Right cardiac atrium (tissue), 5 donors: ENCODE measurements around the gene ZMYND15. TPM values are rescaled to one million over a fixed set of nuclear protein-coding genes. Genes with fewer than 3 reads are reported as not detected.

Source experiments
- ATAC-seq, 2 donors: fragments of 200-7000 bp; cut with Tn5 transposase; one replicate each; pipeline versions ENCODE4 v1.8.0 to v1.9.1; 2020; ENCODE audit warnings: moderate library complexity in 2 of 2, mild to moderate bottlenecking in 1 of 2
- DNase-seq, 3 donors: peaks; one replicate each; pipeline ENCODE4 v3.0.0-alpha.2; 2020
- H3K27ac ChIP-seq: one replicate; pipeline ENCODE4 v1.5.1; 2013; ENCODE audit warnings: mild to moderate bottlenecking, low read length, control low read depth, moderate library complexity
- H3K27me3 ChIP-seq: one replicate; pipeline ENCODE4 v1.6.1; 2013; ENCODE audit not compliant: control insufficient read depth, insufficient read depth
- H3K4me1 ChIP-seq: one replicate; pipeline ENCODE4 v1.6.1; 2013; ENCODE audit warnings: low read length; ENCODE audit not compliant: control insufficient read depth, insufficient read depth
- H3K4me3 ChIP-seq: one replicate; pipeline ENCODE4 v1.5.1; 2013; ENCODE audit warnings: low read length, control low read depth
- H3K9me3 ChIP-seq: one replicate; pipeline ENCODE4 v1.6.1; 2013; ENCODE audit warnings: low read length; ENCODE audit not compliant: control insufficient read depth
- whole genome bisulfite sequencing: extraction: QIAGEN DNeasy Blood & Tissue Kit; methylation state at CpG from one replicate; pipeline ENCODE4 v1.1.7; 2013; 5-methylcytosine and 5-hydroxymethylcytosine counted together
- intact Hi-C, 4 donors: fragments of 100-400 bp; cut with DNase I; formaldehyde crosslinking; loops; one replicate each; pipeline versions ENCODE4 v1.11.0 to v1.14.0; 2022 to 2023
- polyA plus RNA-seq: library from polyadenylated mRNA; stranded (reverse); fragments of 200-250 nt; gene quantifications from one replicate; pipeline ENCODE4 v1.2.3, GENCODE V29; 2013
- total RNA-seq, 4 donors: library from RNA; stranded (reverse); fragmentation: NEBNext Ultra II Directional; extraction: Animal tissue kit (Norgen Biotek cat#: 25700); gene quantifications; one replicate each; pipeline ENCODE4 v1.2.1, GENCODE V29; 2021
- donor health status: healthy with polysubstance abuse.
- donor health status: DM: no; HTN: yes; CAD: no.
- donor health status: DM: no; HTN: no; CAD: no.
- donor health status: DM: no; HTN: yes; CAD: no; lungs with severe emphysema.
- donor health status: DM: yes; HTN: yes; CAD: no.

ZMYND15 gene
- total and polyA plus RNA-seq, 5 donors = 0.20 to 0.53 (median 0.26) TPM

GRCh38 chr17:4733073-4733531 lies 6.5 kb upstream of the ZMYND15 start:
- H3K9me3 ChIP-seq = no peaks in the 10 kb centered on the region
- intact Hi-C loops = loop anchor here in 2 of 4 donors (5.0 to 10.0 kb wide), 2 partner anchors 154 to 162 kb away; partner anchors contain the start of gene C17orf107 (in 1 of the 2)
- no peak overlapping the region for H3K4me3 ChIP-seq
- peak in 2 of 3 donors; percentile 65 to 69 for DNase-seq
- no peak for ATAC-seq
- no peaks in the 10 kb centered on the region for H3K27me3 ChIP-seq
- H3K4me1 ChIP-seq = no peaks in the 10 kb centered on the region
- H3K27ac ChIP-seq = no peak overlapping the region
- WGBS = 79% methylated on average over 6 of the region's 6 CpGs

GRCh38 chr17:4734857-4735475 lies 4.7 kb upstream of the ZMYND15 start:
- WGBS = 85% methylated on average over 8 of the region's 8 CpGs
- no peaks in the 10 kb centered on the region for H3K27me3 ChIP-seq
- ATAC-seq = no peak
- no peak overlapping the region for H3K27ac ChIP-seq
- peaks cover 4% of the 10 kb centered on the region for H3K4me1 ChIP-seq
- intact Hi-C loops = loop anchor here in 2 of 4 donors (5.0 to 10.0 kb wide), 2 partner anchors 152 to 160 kb away; partner anchors contain the start of gene C17orf107 (in 1 of the 2)
- DNase-seq = no peak
- H3K4me3 ChIP-seq = no peak overlapping the region
- H3K9me3 ChIP-seq = no peaks in the 10 kb centered on the region

DNA sequence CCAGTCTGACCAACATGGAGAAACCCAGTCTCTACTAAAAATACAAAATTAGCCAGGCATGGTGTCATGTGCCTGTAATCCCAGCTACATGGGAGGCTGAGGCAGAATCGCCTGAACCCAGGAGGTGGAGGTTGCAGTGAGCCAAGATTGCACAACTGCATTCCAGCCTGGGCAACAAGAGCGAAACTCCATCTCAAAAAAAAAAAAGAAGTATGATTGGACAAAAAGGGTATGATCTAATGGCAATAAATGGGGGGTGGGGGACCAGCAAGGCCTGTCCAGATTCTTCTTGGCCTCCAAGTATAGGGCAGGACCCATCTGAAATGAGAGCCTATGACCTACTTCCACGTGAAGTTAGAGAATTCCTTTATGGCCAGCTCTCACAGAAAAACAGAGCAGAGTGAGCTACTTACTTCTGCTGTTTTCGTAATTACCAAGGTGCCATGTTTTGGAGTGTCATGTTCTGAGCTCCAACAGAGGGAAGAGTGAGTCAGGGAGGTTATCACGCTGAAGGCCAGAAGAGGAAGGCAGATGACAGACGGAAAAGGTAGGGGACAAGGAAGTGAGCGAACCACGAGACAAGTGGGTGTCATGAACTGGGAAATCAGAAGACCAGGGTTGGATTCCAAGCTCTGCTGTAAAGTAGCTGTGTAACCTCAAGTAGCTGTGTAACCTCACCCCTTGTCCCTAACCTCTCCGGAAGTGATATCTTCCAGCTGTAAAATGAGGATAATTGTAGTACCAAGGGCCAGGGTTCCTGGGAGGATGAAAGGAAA lies 3.6 kb upstream of the ZMYND15 start:
- DNase-seq = no peak
- Histone ChIP-seq H3K4me3 (no peak overlapping the region), H3K9me3 (no peaks in the 10 kb centered on the region), H3K27ac (no peak overlapping the region), H3K27me3 (no peaks in the 10 kb centered on the region), H3K4me1 (peaks cover 4% of the 10 kb centered on the region)
- no peak for ATAC-seq
- 60% methylated on average over 9 of the region's 9 CpGs for WGBS
- intact Hi-C loops = loop anchor here in 1 of 4 donors (10.0 kb wide), 1 partner anchor 159 kb away; the partner anchor contains the start of gene C17orf107

DNA sequence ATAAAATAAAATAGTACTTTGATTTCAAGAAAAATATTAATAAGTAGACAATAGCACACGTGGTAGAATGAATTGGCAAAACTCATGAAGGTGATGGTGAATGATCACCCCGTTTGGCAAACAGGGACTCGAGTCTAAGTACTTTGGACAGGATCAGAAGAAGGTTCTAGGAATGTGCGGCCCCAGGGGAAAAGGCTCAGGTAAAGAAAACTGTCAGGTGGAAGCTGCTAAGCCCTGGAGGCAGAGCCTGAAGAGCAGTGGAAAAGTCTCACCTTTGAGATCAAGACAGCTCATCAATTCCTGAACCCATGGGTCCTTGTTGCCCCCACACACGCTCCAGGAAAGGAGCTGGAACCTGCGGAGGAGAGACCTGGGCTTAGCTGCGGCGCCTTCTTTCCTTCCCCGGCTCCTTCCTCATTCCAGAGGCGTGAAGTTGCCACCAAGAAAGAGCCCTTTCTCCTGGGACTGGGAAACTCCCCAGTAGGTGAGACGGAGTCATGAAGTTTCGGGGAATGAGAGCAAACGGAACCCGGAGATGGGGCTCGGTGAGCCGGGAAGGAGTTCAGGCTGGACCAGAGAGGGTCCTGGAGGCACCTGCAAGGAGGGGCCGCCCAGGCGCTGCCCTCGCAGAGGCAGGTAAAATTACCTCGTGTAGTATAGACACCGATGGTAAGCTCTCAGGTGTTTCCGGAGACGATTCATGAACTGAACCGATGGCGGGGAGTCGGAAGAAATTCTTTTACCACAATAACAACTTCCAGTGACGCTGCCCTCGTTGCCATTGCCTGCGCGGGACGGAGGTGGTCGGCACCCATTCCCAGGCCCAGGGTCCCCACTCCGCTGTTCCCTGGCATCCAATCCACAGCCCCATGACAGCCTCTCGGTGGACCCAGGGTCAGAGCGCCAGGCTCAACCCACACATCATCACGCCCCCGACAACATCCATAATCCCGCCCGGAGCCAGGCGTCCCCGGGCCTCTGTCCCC lies 1.2 kb upstream of the ZMYND15 start:
- Histone ChIP-seq H3K27me3 (no peaks in the 10 kb centered on the region), H3K4me1 (peaks cover 4% of the 10 kb centered on the region), H3K9me3 (no peaks in the 10 kb centered on the region), H3K27ac (no peak overlapping the region), H3K4me3 (peak overlapping the region; percentile 86)
- WGBS = 20% methylated on average over 41 of the region's 41 CpGs
- DNase-seq (no peak), ATAC-seq (peak in 1 of 2 donors; percentile 9)
- intact Hi-C loops = loop anchor here in 1 of 4 donors (10.0 kb wide), 1 partner anchor 156 kb away; the partner anchor contains the start of gene C17orf107

- DNase-seq (no peak), ATAC-seq (no peak)
- intact Hi-C loops = no loop called here
- Histone ChIP-seq H3K9me3 (no peaks in the 10 kb centered on the region), H3K27ac (no peak overlapping the region), H3K4me3 (peak overlapping the region; percentile 86), H3K27me3 (no peaks in the 10 kb centered on the region), H3K4me1 (peaks cover 4% of the 10 kb centered on the region)
- WGBS = 12% methylated on average over 13 of the region's 13 CpGs
Observed at GRCh38 chr17:4740025-4740351, 355 bp downstream of the ZMYND15 start.

DNA sequence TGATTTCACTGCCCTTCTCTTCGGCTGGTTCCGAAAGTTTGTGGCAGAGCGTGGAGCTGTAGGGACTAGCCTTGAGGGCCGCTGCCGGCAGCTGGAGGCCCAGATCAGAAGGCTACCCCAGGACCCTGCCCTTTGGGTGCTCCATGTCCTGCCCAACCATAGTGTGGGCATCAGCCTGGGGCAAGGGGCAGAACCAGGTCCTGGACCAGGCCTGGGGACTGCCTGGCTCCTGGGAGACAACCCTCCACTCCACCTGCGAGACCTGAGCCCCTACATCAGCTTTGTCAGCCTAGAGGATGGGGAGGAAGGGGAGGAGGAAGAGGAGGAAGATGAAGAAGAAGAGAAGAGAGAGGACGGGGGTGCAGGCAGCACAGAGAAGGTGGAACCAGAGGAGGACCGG lies 951 bp downstream of the ZMYND15 start:
- peaks cover 7% of the 10 kb centered on the region for H3K4me1 ChIP-seq
- WGBS = 96% methylated on average over 8 of the region's 8 CpGs
- no peaks in the 10 kb centered on the region for H3K9me3 ChIP-seq
- no peak overlapping the region for H3K27ac ChIP-seq
- intact Hi-C loops = no loop called here
- no peak for DNase-seq
- H3K4me3 ChIP-seq = no peak overlapping the region
- H3K27me3 ChIP-seq = no peaks in the 10 kb centered on the region
- no peak for ATAC-seq

DNA sequence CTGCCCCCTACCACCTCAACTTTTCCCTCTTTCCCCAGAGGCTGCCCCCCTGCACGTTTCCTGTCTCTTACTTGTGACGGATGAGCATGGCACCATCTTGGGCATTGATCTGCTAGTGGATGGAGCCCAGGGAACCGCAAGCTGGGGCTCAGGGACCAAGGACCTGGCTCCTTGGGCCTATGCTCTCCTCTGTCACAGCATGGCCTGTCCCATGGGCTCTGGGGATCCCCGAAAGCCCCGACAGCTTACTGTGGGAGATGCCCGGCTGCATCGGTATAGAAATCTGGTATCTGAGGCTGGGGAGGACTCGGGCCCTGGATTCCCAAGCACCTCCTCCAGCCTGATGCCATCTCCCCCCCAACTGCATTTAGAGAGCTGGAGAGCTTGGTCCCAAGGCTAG lies 1.9 kb downstream of the ZMYND15 start:
- Histone ChIP-seq H3K9me3 (no peaks in the 10 kb centered on the region), H3K4me3 (no peak overlapping the region), H3K27ac (no peak overlapping the region), H3K27me3 (no peaks in the 10 kb centered on the region), H3K4me1 (peaks cover 7% of the 10 kb centered on the region)
- WGBS = 93% methylated on average over 8 of the region's 8 CpGs
- DNase-seq (no peak), ATAC-seq (no peak)
- intact Hi-C loops = no loop called here

GRCh38 chr17:4742133-4742532 lies 2.5 kb downstream of the ZMYND15 start:
- intact Hi-C loops = no loop called here

GRCh38 chr17:4742629-4743028 lies 3.0 kb downstream of the ZMYND15 start:
- intact Hi-C loops = no loop called here

More at GRCh38 chr17:4742133-4742532, 2.5 kb downstream of the ZMYND15 start:
- Histone ChIP-seq H3K4me3 (no peak overlapping the region), H3K9me3 (no peaks in the 10 kb centered on the region), H3K4me1 (peaks cover 7% of the 10 kb centered on the region), H3K27me3 (no peaks in the 10 kb centered on the region), H3K27ac (no peak overlapping the region)
- no peak for ATAC-seq
- 93% methylated on average over 9 of the region's 9 CpGs for WGBS
- DNase-seq = no peak

GRCh38 chr17:4743216-4743615 lies 3.6 kb downstream of the ZMYND15 start:
- Histone ChIP-seq H3K27ac (no peak overlapping the region), H3K27me3 (no peaks in the 10 kb centered on the region), H3K4me1 (peaks cover 7% of the 10 kb centered on the region), H3K9me3 (no peaks in the 10 kb centered on the region), H3K4me3 (no peak overlapping the region)
- DNase-seq (no peak), ATAC-seq (no peak)
- intact Hi-C loops = no loop called here
- 92% methylated on average over 8 of the region's 8 CpGs for WGBS

More at GRCh38 chr17:4742629-4743028, 3.0 kb downstream of the ZMYND15 start:
- peaks cover 7% of the 10 kb centered on the region for H3K4me1 ChIP-seq
- H3K27me3 ChIP-seq = no peaks in the 10 kb centered on the region
- ATAC-seq (no peak), DNase-seq (no peak)
- H3K9me3 ChIP-seq = no peaks in the 10 kb centered on the region
- no peak overlapping the region for H3K4me3 ChIP-seq
- H3K27ac ChIP-seq = no peak overlapping the region
- WGBS = 69% methylated on average over 10 of the region's 10 CpGs
